Ecto neural progenitor cell (in vitro differentiated cells): ENCODE results near the gene CC2D1B.
A peak's percentile ranks its signal among the peaks of the same experiment; 100 is the strongest.

Experiments
- DNase-seq: peaks from one replicate; pipeline ENCODE4 v3.0.0-alpha.2; 2018; ENCODE audit warnings: low spot score

Gene CC2D1B

GRCh38 chr1:52358851-52359497 lies 7.0 kb downstream of the CC2D1B start:
- DNase-seq = no peak

- no peak for DNase-seq
These were observed 8.6 kb downstream of the CC2D1B start for GRCh38 chr1:52357397-52357796.

GRCh38 chr1:52356818-52357355 lies 9.1 kb downstream of the CC2D1B start:
- no peak for DNase-seq

- DNase-seq = no peak
These were observed 10.0 kb downstream of the CC2D1B start for GRCh38 chr1:52355847-52356505.

- DNase-seq = no peak
These were observed 10.6 kb downstream of the CC2D1B start for GRCh38 chr1:52355436-52355835.

- DNase-seq = no peak
These were observed 13.3 kb downstream of the CC2D1B start for GRCh38 chr1:52352690-52353089.

GRCh38 chr1:52348704-52349300 lies 17.2 kb downstream of the CC2D1B start:
- peak; percentile 72 for DNase-seq

GRCh38 chr1:52346653-52347052 lies 19.4 kb downstream of the CC2D1B start:
- no peak for DNase-seq

GRCh38 chr1:52345252-52345651 lies 20.8 kb downstream of the CC2D1B start:
- no peak for DNase-seq

- no peak for DNase-seq
These were observed 22.0 kb downstream of the CC2D1B start for GRCh38 chr1:52343979-52344378.

- DNase-seq = no peak
These were observed 24.2 kb downstream of the CC2D1B start for GRCh38 chr1:52341655-52342260.

- DNase-seq = no peak
These were observed 28.6 kb downstream of the CC2D1B start for GRCh38 chr1:52337439-52337838.

GRCh38 chr1:52334906-52335528 lies 31.0 kb downstream of the CC2D1B start:
- no peak for DNase-seq

- DNase-seq = no peak
These were observed 33.6 kb downstream of the CC2D1B start for GRCh38 chr1:52332411-52332810.

- no peak for DNase-seq
These were observed 37.4 kb downstream of the CC2D1B start for GRCh38 chr1:52328615-52329014.

- no peak for DNase-seq
These were observed 40.2 kb downstream of the CC2D1B start for GRCh38 chr1:52325786-52326185.

GRCh38 chr1:52323731-52324130 lies 42.3 kb downstream of the CC2D1B start:
- no peak for DNase-seq

- DNase-seq = no peak
These were observed 44.9 kb downstream of the CC2D1B start for GRCh38 chr1:52321061-52321460.

- DNase-seq = no peak
These were observed 59.6 kb downstream of the CC2D1B start for GRCh38 chr1:52306227-52307006.

- DNase-seq = no peak
These were observed 60.4 kb downstream of the CC2D1B start for GRCh38 chr1:52305417-52306226.
